ENCODE measurements around the gene C16orf95.

Gene C16orf95

DNA sequence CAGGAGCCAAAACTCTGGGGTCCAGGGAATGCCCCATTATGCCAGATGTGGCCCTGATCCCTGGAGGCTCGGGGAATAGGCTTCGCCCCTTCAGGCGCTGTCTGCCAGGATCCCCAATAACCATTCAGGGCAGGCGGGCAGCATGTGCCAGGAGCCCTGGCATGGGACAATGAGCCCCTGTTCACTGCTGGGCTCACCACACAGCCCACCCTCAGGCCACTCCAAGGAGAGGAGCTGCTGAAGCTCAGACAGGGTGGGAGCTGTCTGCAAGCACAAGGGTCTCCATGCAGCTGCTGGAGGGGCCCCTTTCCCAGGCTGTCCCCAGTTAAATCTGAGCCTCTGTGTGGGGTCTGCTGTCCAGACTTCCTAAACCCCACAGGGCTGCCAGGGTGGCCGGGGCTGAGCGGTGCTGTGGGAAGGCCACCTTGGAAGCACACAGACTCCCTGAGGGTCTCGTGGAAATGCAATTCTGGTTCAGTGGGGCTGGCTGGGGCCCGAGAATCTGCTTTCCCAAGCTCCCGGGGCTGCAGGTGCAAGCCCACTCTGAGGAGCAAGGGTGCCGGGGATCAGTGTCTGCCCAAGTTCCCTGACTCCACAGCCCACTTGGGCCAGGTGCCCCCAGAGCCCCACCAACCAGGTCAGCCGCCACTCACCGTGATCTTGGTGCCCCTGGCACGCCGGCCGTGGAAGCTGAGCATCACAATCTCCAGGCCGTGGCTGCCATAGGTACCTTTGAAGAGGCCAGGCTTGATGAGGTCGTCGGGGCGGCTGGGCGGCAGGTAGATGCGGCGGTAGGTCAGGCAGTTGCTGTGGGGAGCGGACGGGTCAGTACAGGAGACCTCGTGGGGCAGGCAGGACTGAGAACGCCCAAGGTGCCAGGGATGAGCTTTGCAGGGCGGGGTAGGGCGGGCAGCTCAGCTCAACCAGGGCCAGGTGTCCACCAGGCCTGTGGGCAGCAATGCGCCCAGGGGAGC, 17.7 kb upstream of the C16orf95 start:
- Histone ChIP-seq H3K4me3 (ENCODE audit: low read length) (no peak overlapping the region), H3K9ac (ENCODE audit: low read length) (no peak overlapping the region), H3K27me3 (ENCODE audit: control insufficient read depth, insufficient read depth, low read length) (no peaks in the 10 kb centered on the region), H3K4me1 (ENCODE audit: control insufficient read depth, insufficient read depth, low read length) (no peaks in the 10 kb centered on the region), H3K36me3 (ENCODE audit: control insufficient read depth, insufficient read depth, low read length) (peaks cover 43% of the 10 kb centered on the region), H3K27ac (ENCODE audit: low read depth, low read length) (no peak overlapping the region)

DNA sequence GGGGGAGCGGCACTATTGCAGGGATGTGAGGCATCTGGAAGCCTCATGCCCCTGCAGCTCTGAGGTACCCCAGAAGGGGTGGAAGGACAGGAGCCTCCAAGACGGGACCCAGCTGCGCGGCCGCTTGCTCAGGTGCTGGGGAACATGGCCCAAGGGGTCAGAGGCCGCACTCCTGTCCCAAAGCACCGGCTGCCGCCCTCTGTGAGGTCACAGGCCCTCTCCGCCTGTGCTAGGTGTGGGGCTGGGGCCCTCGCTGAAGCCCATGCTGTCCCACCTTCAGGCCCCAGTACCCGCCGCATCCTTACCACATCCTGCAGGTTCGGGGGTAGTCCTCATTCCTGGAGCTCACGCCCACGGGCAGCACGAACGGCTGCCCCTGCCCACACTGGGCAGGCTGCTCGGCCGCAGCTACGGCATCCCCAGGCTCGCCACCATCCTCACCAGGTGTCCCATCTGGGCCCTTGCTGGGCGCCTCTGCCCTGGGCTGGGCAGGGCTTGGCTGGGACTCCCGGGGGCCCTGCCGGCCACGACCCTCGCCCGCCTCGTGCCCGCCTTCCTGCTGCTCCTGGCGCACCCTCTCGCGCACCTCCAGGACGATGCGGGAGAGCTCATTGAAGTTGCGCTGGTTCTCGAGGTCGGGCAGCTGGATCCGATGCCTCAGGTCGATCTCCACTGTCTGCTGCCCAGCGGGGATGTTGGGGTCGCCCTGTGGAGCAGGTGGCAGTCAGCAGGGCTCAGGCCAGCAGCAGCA, 16.6 kb upstream of the C16orf95 start:
- Histone ChIP-seq H3K4me1 (ENCODE audit: control insufficient read depth, insufficient read depth, low read length) (no peaks in the 10 kb centered on the region), H3K4me3 (ENCODE audit: low read length) (no peak overlapping the region), H3K36me3 (ENCODE audit: control insufficient read depth, insufficient read depth, low read length) (peaks cover 42% of the 10 kb centered on the region), H3K27ac (ENCODE audit: low read depth, low read length) (no peak overlapping the region), H3K9ac (ENCODE audit: low read length) (no peak overlapping the region), H3K27me3 (ENCODE audit: control insufficient read depth, insufficient read depth, low read length) (no peaks in the 10 kb centered on the region)

DNA sequence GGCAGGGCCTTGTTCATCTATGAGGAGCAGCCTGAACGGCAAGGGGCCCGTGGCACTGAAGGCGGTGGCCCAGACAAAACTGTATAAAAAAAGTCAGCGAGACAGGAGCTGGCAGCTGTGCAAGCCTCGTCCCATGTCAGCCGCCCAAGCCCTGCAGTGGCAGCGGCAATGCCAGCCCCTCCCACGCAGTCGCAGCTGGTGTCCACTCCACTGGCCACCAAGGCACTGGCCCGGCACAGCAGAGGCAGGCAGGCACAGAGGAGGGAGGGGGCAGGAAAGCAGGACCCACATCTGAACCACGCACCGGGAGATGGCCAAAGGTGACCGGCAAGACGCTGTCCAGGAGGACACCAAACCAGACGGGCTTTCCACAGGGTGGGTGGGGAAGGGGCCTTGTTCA, 15.9 kb upstream of the C16orf95 start:
- H3K27ac ChIP-seq (ENCODE audit: low read depth, low read length): no peak overlapping the region
- no peaks in the 10 kb centered on the region for H3K27me3 ChIP-seq (ENCODE audit: control insufficient read depth, insufficient read depth, low read length)
- H3K36me3 ChIP-seq (ENCODE audit: control insufficient read depth, insufficient read depth, low read length): peaks cover 38% of the 10 kb centered on the region
- H3K4me3 ChIP-seq (ENCODE audit: low read length): no peak overlapping the region
- no peaks in the 10 kb centered on the region for H3K4me1 ChIP-seq (ENCODE audit: control insufficient read depth, insufficient read depth, low read length)
- no peak overlapping the region for H3K9ac ChIP-seq (ENCODE audit: low read length)

DNA sequence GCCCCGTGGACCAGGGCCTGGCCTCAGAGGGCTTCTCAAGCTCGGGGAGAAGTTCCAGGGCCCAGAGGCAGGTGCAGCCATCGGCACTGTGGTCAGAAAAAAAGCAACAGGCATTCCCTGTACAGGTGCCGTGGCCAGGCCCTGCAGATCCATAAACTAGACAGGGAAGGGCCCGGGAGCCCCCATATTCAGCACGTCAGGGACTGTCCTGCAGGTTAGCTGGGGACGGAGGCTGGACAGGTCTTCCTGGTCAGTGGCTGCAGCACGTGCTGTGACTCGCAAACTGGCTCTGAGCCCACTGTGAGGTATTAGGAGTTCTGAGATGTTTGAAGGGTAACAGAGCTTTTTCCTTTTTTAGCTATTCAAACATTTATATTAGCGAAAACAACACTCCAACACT, 15.0 kb upstream of the C16orf95 start:
- no peaks in the 10 kb centered on the region for H3K4me1 ChIP-seq (ENCODE audit: control insufficient read depth, insufficient read depth, low read length)
- no peak overlapping the region for H3K4me3 ChIP-seq (ENCODE audit: low read length)
- peaks cover 38% of the 10 kb centered on the region for H3K36me3 ChIP-seq (ENCODE audit: control insufficient read depth, insufficient read depth, low read length)
- H3K9ac ChIP-seq (ENCODE audit: low read length): no peak overlapping the region
- no peak overlapping the region for H3K27ac ChIP-seq (ENCODE audit: low read depth, low read length)
- H3K27me3 ChIP-seq (ENCODE audit: control insufficient read depth, insufficient read depth, low read length): no peaks in the 10 kb centered on the region

DNA sequence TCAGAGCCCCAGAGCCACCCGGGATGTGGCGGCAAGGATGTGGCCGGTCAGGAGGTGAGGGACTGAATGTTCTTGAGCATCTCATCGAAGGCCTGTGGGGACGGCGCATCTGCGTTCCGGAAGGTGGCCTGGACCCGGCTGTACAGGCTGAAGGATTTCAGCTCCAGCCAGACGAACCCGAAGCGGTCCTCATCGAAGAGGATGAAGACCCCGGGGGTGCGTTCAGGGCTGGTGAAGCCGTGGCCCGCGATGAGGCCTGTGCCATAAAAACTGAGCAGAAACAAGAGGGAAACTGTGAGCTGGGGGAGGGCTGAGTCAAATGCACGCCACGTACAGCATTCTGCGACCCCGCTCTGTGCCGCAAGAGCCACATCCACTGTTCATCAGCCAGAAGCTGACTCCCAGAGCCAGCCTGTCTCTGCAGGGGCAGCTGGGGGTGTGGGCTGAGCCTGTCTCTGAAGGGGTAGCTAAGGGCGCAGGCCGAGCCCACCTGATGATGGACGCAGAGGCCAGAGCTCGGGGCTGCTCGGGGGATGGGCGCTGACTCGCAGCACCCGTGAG, 14.1 kb upstream of the C16orf95 start:
- Histone ChIP-seq H3K36me3 (ENCODE audit: control insufficient read depth, insufficient read depth, low read length) (peaks cover 38% of the 10 kb centered on the region), H3K4me3 (ENCODE audit: low read length) (no peak overlapping the region), H3K27ac (ENCODE audit: low read depth, low read length) (no peak overlapping the region), H3K9ac (ENCODE audit: low read length) (no peak overlapping the region), H3K27me3 (ENCODE audit: control insufficient read depth, insufficient read depth, low read length) (no peaks in the 10 kb centered on the region), H3K4me1 (ENCODE audit: control insufficient read depth, insufficient read depth, low read length) (no peaks in the 10 kb centered on the region)

DNA sequence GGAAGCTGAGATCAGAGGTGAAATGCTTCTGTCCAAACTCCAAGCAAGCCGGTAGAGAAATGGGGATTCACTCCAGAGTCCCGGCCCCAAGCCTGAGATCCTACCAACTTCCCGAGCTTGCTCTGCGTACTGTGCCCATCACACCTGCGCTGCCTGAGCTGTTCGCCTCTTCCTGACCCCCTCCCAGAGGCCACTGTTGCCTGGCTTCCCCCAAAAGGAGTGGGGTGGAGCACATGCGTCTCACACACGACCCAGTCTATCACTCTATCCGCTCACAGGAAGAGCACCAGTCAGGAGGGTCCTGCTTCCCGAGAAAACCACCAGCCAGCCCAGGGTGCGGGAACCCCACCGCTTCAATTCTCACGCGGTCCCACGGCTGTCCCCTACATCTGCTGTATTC, 13.5 kb upstream of the C16orf95 start:
- Histone ChIP-seq H3K4me1 (ENCODE audit: control insufficient read depth, insufficient read depth, low read length) (no peaks in the 10 kb centered on the region), H3K27me3 (ENCODE audit: control insufficient read depth, insufficient read depth, low read length) (no peaks in the 10 kb centered on the region), H3K4me3 (ENCODE audit: low read length) (no peak overlapping the region), H3K9ac (ENCODE audit: low read length) (no peak overlapping the region), H3K36me3 (ENCODE audit: control insufficient read depth, insufficient read depth, low read length) (peaks cover 38% of the 10 kb centered on the region), H3K27ac (ENCODE audit: low read depth, low read length) (no peak overlapping the region)

DNA sequence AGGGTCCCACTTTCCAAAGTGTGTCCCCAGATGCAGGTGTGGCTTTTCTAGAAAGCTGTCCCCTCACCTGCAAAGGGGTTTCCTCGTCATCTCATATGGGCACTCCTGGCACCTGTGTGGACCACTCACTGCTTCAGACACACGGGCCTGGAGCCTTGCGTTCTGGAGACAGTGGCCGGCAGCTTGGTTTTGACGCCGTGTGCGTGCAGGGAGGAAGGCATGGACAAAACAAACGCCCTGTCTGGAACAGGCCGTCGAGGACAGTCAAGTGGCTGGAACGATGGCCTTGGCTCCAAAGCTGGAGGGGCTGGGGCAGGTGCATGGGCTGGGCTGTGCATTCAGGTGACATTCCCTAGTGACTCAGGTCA, 13.0 kb upstream of the C16orf95 start:
- Histone ChIP-seq H3K27ac (ENCODE audit: low read depth, low read length) (no peak overlapping the region), H3K4me3 (ENCODE audit: low read length) (no peak overlapping the region), H3K27me3 (ENCODE audit: control insufficient read depth, insufficient read depth, low read length) (no peaks in the 10 kb centered on the region), H3K4me1 (ENCODE audit: control insufficient read depth, insufficient read depth, low read length) (no peaks in the 10 kb centered on the region), H3K36me3 (ENCODE audit: control insufficient read depth, insufficient read depth, low read length) (peaks cover 38% of the 10 kb centered on the region), H3K9ac (ENCODE audit: low read length) (no peak overlapping the region)

DNA sequence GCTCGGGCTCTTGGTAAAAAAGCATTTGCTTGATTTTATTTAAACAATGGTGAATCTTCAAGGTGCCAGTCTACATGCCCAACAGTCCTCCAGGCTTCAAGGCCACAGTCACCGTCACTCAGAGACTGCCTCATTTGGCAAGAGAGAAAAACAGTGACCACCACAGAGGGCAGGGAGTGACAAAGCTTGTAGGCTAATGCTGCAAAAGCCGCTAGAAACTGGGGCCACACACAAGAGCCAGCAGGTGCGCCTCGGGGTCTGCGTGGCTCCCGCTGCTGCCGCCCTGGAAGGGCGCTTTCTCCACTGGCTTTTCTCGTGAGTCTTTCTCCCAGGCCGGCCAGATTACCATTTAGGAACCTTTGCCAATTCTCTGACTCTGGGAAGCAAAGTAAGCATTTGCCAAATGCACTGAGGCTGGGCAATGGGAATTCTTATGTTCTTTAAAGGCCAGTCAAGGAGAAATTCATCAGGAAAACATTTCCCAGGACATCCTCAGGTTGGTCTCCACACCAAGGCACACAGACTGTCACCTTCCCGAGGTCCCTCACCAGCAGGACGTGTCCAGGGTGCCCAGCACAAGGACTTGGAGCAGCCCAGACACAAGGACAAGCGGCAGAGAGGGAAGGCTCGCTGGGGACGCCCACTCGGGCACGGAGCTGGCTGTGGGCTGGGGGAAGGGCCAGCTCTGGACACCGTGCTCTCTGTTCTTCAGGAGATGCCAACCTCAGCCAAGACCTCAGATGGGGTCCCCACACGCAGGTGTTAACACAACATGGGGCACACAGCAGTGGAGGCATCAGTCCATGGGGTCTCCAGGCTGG, 12.5 kb upstream of the C16orf95 start:
- no peak overlapping the region for H3K4me3 ChIP-seq (ENCODE audit: low read length)
- peaks cover 34% of the 10 kb centered on the region for H3K36me3 ChIP-seq (ENCODE audit: control insufficient read depth, insufficient read depth, low read length)
- H3K9ac ChIP-seq (ENCODE audit: low read length): no peak overlapping the region
- no peak overlapping the region for H3K27ac ChIP-seq (ENCODE audit: low read depth, low read length)
- H3K27me3 ChIP-seq (ENCODE audit: control insufficient read depth, insufficient read depth, low read length): no peaks in the 10 kb centered on the region
- H3K4me1 ChIP-seq (ENCODE audit: control insufficient read depth, insufficient read depth, low read length): no peaks in the 10 kb centered on the region

DNA sequence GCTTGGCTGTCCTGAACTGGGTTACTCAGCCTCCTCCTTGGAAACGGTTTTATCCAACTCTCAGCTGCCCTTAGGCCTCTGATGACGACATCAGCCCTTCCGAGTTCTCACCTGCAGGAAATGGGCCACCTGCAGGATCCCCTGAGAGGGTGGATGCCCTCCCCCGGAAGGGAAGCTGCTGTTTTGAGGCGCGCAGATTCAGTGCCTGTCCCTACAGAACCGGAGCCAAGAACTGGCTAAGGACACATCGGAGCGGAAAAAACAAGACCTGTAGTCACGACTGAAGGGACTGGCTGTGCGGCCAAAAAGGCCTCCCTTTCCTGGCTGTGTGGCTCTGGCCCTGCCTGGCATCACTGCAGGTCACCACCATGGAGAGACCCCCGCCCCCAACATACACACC, 11.7 kb upstream of the C16orf95 start:
- Histone ChIP-seq H3K9ac (ENCODE audit: low read length) (no peak overlapping the region), H3K27me3 (ENCODE audit: control insufficient read depth, insufficient read depth, low read length) (no peaks in the 10 kb centered on the region), H3K4me3 (ENCODE audit: low read length) (no peak overlapping the region), H3K4me1 (ENCODE audit: control insufficient read depth, insufficient read depth, low read length) (no peaks in the 10 kb centered on the region), H3K27ac (ENCODE audit: low read depth, low read length) (no peak overlapping the region), H3K36me3 (ENCODE audit: control insufficient read depth, insufficient read depth, low read length) (peaks cover 30% of the 10 kb centered on the region)

DNA sequence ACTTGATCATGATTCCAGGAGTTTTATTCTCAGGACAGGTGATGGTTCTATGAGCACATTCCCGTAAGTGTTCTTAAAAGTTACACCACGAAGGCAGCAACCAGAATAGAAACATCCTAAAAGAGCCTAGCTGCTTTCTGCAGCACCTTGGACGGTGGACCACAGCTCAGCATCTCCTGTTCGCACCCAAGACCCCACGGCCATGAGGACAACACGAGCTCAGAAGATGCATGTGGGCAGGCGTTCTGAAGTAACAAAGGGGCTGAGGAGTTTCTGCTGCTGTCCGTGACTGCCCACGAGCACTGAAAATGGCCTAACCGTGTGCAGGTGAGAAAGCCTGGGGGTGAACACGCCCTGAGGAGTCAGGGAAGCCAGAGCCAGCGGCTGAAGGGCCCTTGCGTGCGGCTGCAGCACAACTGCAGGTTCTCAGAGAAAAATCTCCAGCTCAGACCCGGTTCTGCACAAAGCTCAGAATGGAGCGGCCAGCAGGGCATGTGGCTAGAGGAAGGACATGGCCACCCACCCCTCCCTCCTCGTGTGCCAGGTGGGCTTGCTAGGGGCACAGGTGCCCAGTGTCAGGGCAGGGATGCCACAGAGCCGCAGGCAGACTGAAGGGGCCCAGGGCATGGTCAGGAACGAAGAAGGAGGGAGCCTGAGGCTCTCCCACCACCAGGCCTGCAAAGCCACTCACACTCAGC, 10.8 kb upstream of the C16orf95 start:
- no peak overlapping the region for H3K9ac ChIP-seq (ENCODE audit: low read length)

DNA sequence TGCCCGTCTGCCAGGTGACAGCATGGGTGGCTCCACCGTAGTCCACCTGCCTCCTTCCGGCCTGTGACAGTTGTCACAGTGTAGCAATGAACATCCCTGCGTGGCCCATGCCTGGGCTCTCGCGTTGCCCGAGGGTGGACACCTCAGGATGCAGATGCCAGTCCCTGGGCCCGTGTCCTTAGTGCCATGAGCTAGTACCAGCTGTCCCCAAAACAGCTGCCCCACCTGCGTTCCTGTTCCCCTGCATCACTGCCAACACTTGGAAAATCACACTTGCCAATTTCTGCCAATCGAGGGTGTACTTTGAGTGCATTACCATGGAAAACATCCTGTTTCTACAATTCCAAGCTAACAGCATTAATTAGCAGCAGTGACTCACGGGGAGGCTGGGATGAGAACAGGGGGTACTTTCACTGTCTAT, 9.0 kb upstream of the C16orf95 start:
- Histone ChIP-seq H3K4me1 (ENCODE audit: control insufficient read depth, insufficient read depth, low read length) (no peaks in the 10 kb centered on the region), H3K27me3 (ENCODE audit: control insufficient read depth, insufficient read depth, low read length) (no peaks in the 10 kb centered on the region), H3K27ac (ENCODE audit: low read depth, low read length) (no peak overlapping the region), H3K4me3 (ENCODE audit: low read length) (no peak overlapping the region), H3K36me3 (ENCODE audit: control insufficient read depth, insufficient read depth, low read length) (peaks cover 16% of the 10 kb centered on the region), H3K9ac (ENCODE audit: low read length) (no peak overlapping the region)

More for the DNA sequence above, 10.8 kb upstream of the C16orf95 start:
- Histone ChIP-seq H3K36me3 (ENCODE audit: control insufficient read depth, insufficient read depth, low read length) (peaks cover 25% of the 10 kb centered on the region), H3K4me1 (ENCODE audit: control insufficient read depth, insufficient read depth, low read length) (no peaks in the 10 kb centered on the region), H3K27ac (ENCODE audit: low read depth, low read length) (no peak overlapping the region), H3K27me3 (ENCODE audit: control insufficient read depth, insufficient read depth, low read length) (no peaks in the 10 kb centered on the region), H3K4me3 (ENCODE audit: low read length) (no peak overlapping the region)

Measured in rectal smooth muscle tissue (tissue), 1 donor.